Transverse colon (tissue), 4 donors: Measurements from ENCODE around the gene GLRA2. TPM values are rescaled to one million over a fixed set of nuclear protein-coding genes. Genes with fewer than 3 reads are reported as not detected.

Source experiments
- DNase-seq: peaks from one replicate; pipeline ENCODE4 v3.0.0-alpha.2; 2019
- H3K27ac ChIP-seq, 4 donors: fragments of 200-600 bp; sonication (generic); 2 replicates each; pipeline ENCODE4 v1.5.1; 2016 to 2018; ENCODE audit warnings: inconsistent platforms in 4 of 4
- H3K27me3 ChIP-seq: fragments of 200-600 bp; sonication (generic); 2 replicates; pipeline ENCODE4 v1.5.1; 2017; ENCODE audit warnings: inconsistent platforms
- H3K36me3 ChIP-seq, 4 donors: fragments of 200-600 bp; sonication (generic); 2 replicates each; pipeline ENCODE4 v1.5.1; 2017 to 2019; ENCODE audit warnings: inconsistent platforms in 4 of 4
- H3K4me1 ChIP-seq, 4 donors: fragments of 200-600 bp; sonication (generic); 2 replicates each; pipeline ENCODE4 v1.5.1; 2017 to 2020; ENCODE audit warnings: inconsistent platforms in 4 of 4
- H3K4me3 ChIP-seq, 4 donors: fragments of 200-600 bp; sonication (generic); 1 replicate in 1 of 4; 2 replicates in 3 of 4; pipeline versions ENCODE4 v1.5.1 to v1.6.1; 2017 to 2019; ENCODE audit warnings: inconsistent platforms in 4 of 4
- H3K9me3 ChIP-seq, 2 donors: fragments of 200-600 bp; sonication (generic); 2 replicates each; pipeline ENCODE4 v1.5.1; 2017 to 2019; ENCODE audit warnings: inconsistent platforms in 2 of 2
- CTCF ChIP-seq, 5 experiments: fragments of 200-600 bp in 3 of 5; fragments of 450-650 bp in 2 of 5; sonication (generic) in 3 of 5; IDR thresholded peaks; 1 replicate in 2 of 5; 2 replicates in 3 of 5; pipeline ENCODE4 v1.5.1; 2016 to 2017; ENCODE audit warnings: antibody characterized with exemption in 5 of 5, inconsistent platforms in 3 of 5, mild to moderate bottlenecking in 2 of 5, moderate library complexity in 1 of 5
- EP300 ChIP-seq: sonication (generic); formaldehyde crosslinking; IDR thresholded peaks from one replicate; pipeline ENCODE4 v1.6.1; 2017; ENCODE audit warnings: antibody characterized with exemption, low read depth
- POLR2A ChIP-seq: fragments of 450-650 bp; IDR thresholded peaks from one replicate; pipeline ENCODE4 v1.6.1; 2016; ENCODE audit warnings: antibody characterized with exemption, mild to moderate bottlenecking, moderate library complexity
- POLR2AphosphoS5 ChIP-seq, 3 donors: sonication (generic); formaldehyde crosslinking; IDR thresholded peaks; one replicate each; pipeline ENCODE4 v1.6.1; 2016; ENCODE audit warnings: antibody characterized with exemption in 3 of 3
- WGBS, 2 donors: methylation state at CpG; one replicate each; pipeline ENCODE4 v1.1.5; 2018; ENCODE audit warnings: low coverage in 1 of 2; 5-methylcytosine and 5-hydroxymethylcytosine counted together
- in situ Hi-C, 4 donors: fragments of 200-750 bp; cut with MboI; loops; one replicate each; pipeline versions ENCODE4 v1.15.0 to v1.15.1; 2017; ENCODE audit warnings: low sequenced_read_pairs in 3 of 4, low pct_ligation_motif_present in 1 of 4, low pct_unique_long_range_greater_than_20kb in 1 of 4
- intact Hi-C: fragments of 100-400 bp; cut with DNase I; formaldehyde crosslinking; loops from one replicate; pipeline ENCODE4 v1.15.1; 2023; ENCODE audit warnings: low total_unique reads
- total RNA-seq, 4 donors: library from RNA; depleted of rRNA; stranded (reverse); fragments of >200 nt; gene quantifications; one replicate each; pipeline ENCODE4 v1.1.0, GENCODE V29; 2016

The GLRA2 gene
- total RNA-seq, 4 donors from 2014 or later = 0.79 to 1.8 TPM; not detected in 2

GRCh38 chrX:14616301-14616700, 87.0 kb downstream of the GLRA2 start:
- in situ Hi-C loops = no loop called here
- TF ChIP-seq POLR2A (no peak), CTCF (IDR thresholded peaks at IDR 0.05) (no peak), POLR2AphosphoS5 (IDR thresholded peaks at IDR 0.05) (no peak), EP300 (no peak)
- no peaks in the 10 kb centered on the region for H3K9me3 ChIP-seq
- intact Hi-C loops = no loop called here
- 50 to 53% methylated on average over 1 to 4 of the region's 4 CpGs for WGBS, 2 donors
- no peaks in the 10 kb centered on the region for H3K36me3 ChIP-seq
- no peak overlapping the region for H3K27ac ChIP-seq
- H3K4me3 ChIP-seq = no peak overlapping the region
- no peak for DNase-seq
- no peaks in the 10 kb centered on the region for H3K27me3 ChIP-seq
- H3K4me1 ChIP-seq = no peaks in the 10 kb centered on the region

- H3K9me3 ChIP-seq = no peaks in the 10 kb centered on the region
- H3K36me3 ChIP-seq = no peaks in the 10 kb centered on the region
- no peaks in the 10 kb centered on the region for H3K4me1 ChIP-seq
- no peak for DNase-seq
- in situ Hi-C loops = no loop called here
- no peak overlapping the region for H3K27ac ChIP-seq
- WGBS, 2 donors = 55 to 70% methylated on average over 2 to 4 of the region's 4 CpGs
- TF ChIP-seq CTCF (IDR thresholded peaks at IDR 0.05) (no peak), POLR2AphosphoS5 (IDR thresholded peaks at IDR 0.05) (no peak), EP300 (no peak), POLR2A (no peak)
- H3K27me3 ChIP-seq = no peaks in the 10 kb centered on the region
- no peak overlapping the region for H3K4me3 ChIP-seq
- intact Hi-C loops = no loop called here
Measured at GRCh38 chrX:14616836-14617235, 87.5 kb downstream of the GLRA2 start.

- WGBS, 2 donors = 51 to 90% methylated on average over 1 to 5 of the region's 5 CpGs
- intact Hi-C loops (no loop called here), in situ Hi-C loops (no loop called here)
- no peak for TF ChIP-seq CTCF (IDR thresholded peaks at IDR 0.05)
- TF ChIP-seq POLR2A = no peak
- no peak for TF ChIP-seq EP300
- H3K4me1 ChIP-seq = no peaks in the 10 kb centered on the region
- H3K27me3 ChIP-seq = no peaks in the 10 kb centered on the region
- H3K4me3 ChIP-seq = no peak overlapping the region
- no peaks in the 10 kb centered on the region for H3K36me3 ChIP-seq
- DNase-seq = no peak
- no peaks in the 10 kb centered on the region for H3K9me3 ChIP-seq
- no peak overlapping the region for H3K27ac ChIP-seq
Measured at GRCh38 chrX:14618177-14618965, 89.0 kb downstream of the GLRA2 start.

GRCh38 chrX:14630733-14631132, 101.4 kb downstream of the GLRA2 start:
- H3K27ac ChIP-seq = no peak overlapping the region
- no peaks in the 10 kb centered on the region for H3K9me3 ChIP-seq
- H3K4me3 ChIP-seq = no peak overlapping the region
- intact Hi-C loops (no loop called here), in situ Hi-C loops (no loop called here)
- H3K4me1 ChIP-seq = no peaks in the 10 kb centered on the region
- no peak for DNase-seq
- no peak for TF ChIP-seq EP300
- H3K36me3 ChIP-seq = no peaks in the 10 kb centered on the region
- WGBS, 2 donors = 52 to 60% methylated on average over 2 to 3 of the region's 3 CpGs
- H3K27me3 ChIP-seq = no peaks in the 10 kb centered on the region
